ENCODE measurements around the gene TFCP2L1. TPM values are rescaled to one million over a fixed set of nuclear protein-coding genes. Genes with fewer than 3 reads are reported as not detected.
"Not testable (repeated sequence)": the region's sequence is repeated elsewhere in the genome, so short reads cannot be mapped to it uniquely, and the experiment has no call there.

The TFCP2L1 gene
- total RNA-seq, 1 experiment from 2014 or later = 0.06 TPM

DNA sequence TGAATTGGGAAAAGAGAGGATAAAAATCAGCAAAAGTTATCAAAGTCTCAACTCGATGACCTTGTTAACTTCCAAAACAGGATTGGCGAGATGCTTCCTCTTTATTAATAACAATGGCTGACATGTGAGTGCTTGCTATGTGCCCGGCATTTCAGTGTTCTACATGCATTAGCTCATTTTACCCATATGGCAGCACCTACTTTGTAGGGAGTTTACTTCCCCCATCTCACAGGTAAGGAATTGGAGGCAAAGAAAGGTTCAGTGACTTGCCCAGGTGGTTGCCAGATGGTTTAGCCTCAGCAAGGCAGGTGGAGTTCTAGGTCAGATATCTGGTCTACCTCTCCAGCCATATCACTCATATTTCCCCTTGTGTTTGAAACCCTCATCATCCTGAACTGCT lies 12.4 kb downstream of the TFCP2L1 start:
- DNase-seq (ENCODE audit: low read depth) = no peak

- DNase-seq (ENCODE audit: low read depth) = not testable (repeated sequence)
Observed at GRCh38 chr2:121269436-121269835, 15.6 kb downstream of the TFCP2L1 start.

DNA sequence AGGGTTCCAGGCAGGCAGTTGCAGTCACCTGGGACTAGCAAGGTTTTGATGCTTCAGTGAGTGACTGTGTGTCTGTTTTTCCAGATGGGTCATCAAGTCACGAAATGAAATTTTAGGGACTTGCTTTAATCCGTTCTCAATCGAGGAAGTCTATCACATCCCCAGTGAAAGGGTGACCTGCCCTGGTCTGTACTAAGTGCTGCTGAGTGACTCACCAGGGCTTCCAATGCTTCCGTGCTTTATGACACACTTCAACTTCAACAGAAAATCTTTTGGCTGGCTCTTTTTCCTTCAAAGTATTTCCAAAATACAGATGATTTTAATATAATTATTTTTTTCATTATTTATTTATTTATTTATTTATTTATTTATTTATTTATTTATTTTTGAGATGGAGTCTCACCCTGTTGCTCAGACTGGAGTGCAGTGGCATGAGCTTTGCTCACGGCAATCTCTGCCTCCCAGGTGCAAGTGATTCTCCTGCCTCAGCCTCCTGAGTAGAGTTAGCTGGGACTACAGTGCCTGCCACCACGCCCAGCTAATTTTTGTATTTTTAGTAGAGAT lies 18.4 kb downstream of the TFCP2L1 start:
- no peak for DNase-seq (ENCODE audit: low read depth)

GRCh38 chr2:121263996-121264715 lies 20.8 kb downstream of the TFCP2L1 start:
- DNase-seq (ENCODE audit: low read depth) = no peak

DNA sequence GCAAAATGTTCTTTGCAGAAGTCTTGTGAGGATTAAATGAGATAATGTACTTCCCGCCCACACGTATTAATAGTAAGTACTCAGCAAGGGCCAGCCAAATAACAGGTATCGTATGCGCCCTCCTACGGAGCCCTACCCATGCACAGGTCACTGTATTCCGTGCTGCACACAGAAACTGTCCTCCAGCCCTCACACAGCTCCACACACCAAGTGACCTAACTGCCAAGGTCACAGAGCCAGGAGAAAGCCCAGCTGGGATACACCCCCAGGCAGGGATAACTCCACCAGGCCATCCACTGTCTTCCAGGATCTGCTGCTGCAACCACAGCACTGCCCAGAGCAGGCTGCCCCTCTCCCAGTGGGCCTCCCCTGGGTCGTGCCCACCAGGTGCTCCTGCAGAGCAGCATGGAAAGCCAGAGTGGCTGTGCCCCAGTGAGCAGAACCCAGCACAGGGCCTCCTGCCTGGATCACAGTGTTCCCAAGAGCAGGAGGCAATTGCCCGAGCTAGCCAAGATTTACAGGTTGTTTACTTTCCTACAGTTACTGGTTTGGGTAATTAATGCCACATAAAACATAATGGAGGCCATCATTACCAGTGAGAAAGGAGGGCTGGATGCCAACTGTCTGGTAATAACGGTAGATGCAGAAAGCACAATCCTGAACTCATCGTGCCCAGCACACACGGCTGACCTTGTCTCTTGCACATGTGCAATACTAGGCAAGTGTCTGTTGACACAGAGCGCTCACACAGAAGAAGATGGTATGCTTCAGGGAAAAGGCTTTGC lies 24.4 kb downstream of the TFCP2L1 start:
- no peak for DNase-seq (ENCODE audit: low read depth)

DNA sequence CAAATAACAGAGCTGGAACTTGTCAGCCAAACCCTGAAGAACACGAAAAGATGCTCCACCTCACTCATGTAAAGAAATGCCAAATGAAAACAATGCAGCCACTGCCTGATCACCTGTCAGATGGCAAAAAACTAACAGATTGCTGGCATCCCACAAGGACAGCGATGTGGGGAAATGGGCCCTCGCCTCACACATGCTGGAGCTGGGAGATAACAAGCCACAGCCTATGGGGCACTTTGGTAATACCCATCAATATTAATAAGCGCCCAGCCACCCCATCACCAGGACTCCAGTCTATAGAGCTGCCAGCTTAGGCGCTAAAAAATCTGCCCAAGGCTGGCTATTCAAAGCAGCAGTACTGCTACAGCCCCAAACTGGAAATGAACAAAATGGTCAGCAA lies 27.0 kb downstream of the TFCP2L1 start:
- DNase-seq (ENCODE audit: low read depth) = no peak

GRCh38 chr2:121257480-121257840 lies 27.5 kb downstream of the TFCP2L1 start:
- no peak for DNase-seq (ENCODE audit: low read depth)

GRCh38 chr2:121256720-121257479 lies 28.1 kb downstream of the TFCP2L1 start:
- DNase-seq (ENCODE audit: low read depth) = no peak

GRCh38 chr2:121255358-121255757 lies 29.6 kb downstream of the TFCP2L1 start:
- DNase-seq (ENCODE audit: low read depth) = no peak

GRCh38 chr2:121254748-121255147 lies 30.3 kb downstream of the TFCP2L1 start:
- no peak for DNase-seq (ENCODE audit: low read depth)

DNA sequence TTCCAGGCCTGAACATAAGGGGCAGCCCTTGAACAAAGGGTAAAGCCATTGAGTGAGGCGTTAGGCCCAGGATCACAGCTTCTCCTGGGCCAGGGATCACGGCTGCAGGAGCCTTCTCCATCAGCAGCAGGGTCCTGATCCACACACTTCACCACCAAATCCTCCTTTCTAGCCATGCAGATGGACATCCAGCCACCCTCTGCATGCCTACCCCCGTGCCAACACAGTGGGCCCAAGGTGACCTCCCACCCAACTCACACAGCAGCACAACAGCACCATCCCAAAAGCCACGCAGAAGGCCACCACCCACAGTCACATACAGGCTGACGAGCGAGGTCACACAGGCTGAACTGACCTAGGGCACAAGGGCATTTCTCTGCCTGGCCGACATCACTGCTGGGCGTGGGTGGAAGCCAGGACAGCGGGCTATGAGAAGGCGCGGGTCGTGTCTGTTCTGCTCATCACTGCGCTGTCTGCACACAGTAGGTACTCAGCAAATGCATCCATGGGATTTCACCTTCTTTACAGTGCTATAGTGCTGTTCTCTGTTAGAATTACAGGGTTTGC lies 31.2 kb downstream of the TFCP2L1 start:
- DNase-seq (ENCODE audit: low read depth) = no peak

DNA sequence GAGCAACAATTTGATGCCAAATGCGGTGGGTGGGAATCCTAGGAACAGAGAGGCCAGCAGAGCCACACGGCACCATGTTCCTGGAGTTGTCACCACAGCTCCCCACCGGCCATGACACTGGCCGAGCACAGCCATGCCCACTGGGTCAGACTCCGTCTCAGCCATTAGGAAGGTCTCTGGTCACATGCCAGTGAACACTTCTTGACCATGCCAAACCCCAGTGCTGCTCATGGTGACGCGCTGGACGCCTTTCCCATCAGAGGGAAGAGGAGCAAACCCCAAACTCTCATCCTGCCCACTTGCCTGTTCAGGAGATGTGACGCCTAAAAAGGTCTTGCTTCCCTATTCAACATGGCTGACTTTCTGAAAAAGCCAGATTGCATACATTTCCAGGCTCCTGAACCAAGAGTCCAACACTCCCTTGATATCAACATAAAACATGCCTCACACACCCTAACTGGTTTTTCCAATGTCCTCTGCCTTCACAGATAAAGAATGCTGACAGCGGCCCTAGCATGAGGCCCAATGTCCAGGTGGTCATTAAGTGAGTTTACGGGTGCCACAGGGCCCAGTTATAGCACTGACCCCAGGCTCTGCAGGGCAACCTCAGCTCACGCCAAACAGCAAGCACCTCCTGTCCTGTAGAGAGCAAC lies 31.9 kb downstream of the TFCP2L1 start:
- no peak for DNase-seq (ENCODE audit: low read depth)

- no peak for DNase-seq (ENCODE audit: low read depth)
Observed at GRCh38 chr2:121251497-121251896, 33.5 kb downstream of the TFCP2L1 start.

DNA sequence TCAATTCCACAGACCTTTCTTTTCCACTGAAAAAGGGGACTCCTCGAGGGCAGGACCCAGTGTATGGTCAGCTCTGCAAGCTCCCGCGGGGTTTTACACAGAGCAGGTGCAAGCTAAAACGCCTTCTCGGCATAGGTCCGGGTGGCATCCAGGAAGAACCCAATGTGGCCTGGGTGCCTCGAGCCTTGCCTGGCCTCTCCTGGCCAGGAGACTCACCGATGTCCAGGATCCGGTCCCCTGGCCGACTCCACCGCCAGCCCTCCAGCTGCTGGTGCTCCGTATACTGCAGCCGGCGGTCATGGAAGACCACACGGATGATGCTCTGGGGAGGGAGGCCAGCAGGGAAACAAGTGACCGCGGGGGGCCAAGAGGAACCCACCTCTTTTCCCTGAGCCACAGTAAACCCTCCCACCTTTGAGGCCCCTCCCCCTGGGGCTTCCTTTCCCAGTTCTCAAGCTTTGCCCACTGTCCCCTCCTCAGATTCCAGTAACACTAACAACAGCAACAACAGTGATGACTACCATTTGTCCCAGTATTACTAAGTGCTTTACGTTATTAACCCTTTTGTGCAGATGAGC lies 36.1 kb downstream of the TFCP2L1 start:
- DNase-seq (ENCODE audit: low read depth) = no peak

GRCh38 chr2:121247971-121248370 lies 37.0 kb downstream of the TFCP2L1 start:
- DNase-seq (ENCODE audit: low read depth) = no peak

DNA sequence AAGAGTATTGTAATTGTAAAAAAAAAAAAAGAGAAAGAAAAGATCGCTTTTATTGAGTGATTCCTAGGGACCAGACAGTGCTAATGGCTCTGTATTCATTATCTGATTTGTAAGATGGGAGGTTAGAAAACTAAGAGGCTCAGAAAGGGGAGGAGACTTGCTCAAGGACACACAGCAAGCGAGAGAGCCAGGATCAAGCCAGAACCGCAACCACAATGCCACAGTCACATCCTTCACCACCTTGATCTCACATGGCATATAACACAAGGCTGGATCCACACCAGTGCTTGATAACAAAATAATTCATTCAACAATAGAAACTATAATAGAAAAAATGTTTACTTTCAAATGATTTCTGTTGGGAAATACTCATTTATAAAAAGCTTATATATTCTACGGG lies 37.5 kb downstream of the TFCP2L1 start:
- no peak for DNase-seq (ENCODE audit: low read depth)

DNA sequence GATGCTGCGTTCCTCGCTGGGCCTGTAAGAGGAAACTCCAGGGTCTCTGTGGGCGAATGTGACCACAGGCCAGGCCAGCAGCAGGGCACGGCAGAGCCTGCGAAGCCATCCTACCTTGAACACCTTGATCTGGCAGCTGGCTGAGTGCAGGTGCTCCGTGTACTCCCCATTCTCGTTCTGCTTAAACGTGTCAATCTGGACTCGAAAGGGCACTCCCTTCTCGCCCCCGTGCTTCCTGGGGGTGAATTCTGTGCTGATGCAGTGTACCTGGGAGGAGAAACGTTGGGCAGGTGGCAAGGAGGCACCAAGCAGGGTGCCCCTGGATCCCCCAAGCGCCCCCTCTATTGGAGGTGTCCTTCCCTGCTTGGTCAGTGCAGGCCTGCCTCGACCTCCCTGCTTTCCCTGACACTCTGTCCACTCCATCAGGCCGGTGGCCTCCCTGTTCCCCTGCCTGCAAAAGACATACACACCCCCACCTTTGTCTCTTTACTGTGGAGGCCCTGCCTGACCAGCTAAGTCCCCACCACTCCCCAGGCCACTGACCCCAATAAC lies 38.2 kb downstream of the TFCP2L1 start:
- DNase-seq (ENCODE audit: low read depth) = no peak

- no peak for DNase-seq (ENCODE audit: low read depth)
Observed at GRCh38 chr2:121245913-121246312, 39.1 kb downstream of the TFCP2L1 start.

GRCh38 chr2:121245120-121245820 lies 39.7 kb downstream of the TFCP2L1 start:
- DNase-seq (ENCODE audit: low read depth) = no peak

GRCh38 chr2:121244616-121245015 lies 40.4 kb downstream of the TFCP2L1 start:
- no peak for DNase-seq (ENCODE audit: low read depth)

All from LHCN-M2 (cell line).